Tibial artery (tissue), 4 donors: ENCODE data around the gene MOCS2.

Source experiments
- DNase-seq, 2 donors: peaks; one replicate each; pipeline ENCODE4 v3.0.0-alpha.2; 2019
- H3K27ac ChIP-seq, 2 donors: fragments of 200-600 bp; sonication (generic) in 1 of 2; 1 replicate in 1 of 2; 2 replicates in 1 of 2; pipeline ENCODE4 v1.5.1; 2018 to 2019; ENCODE audit warnings: mild to moderate bottlenecking in 1 of 2
- H3K27me3 ChIP-seq, 2 donors: fragments of 200-600 bp; sonication (generic) in 1 of 2; one replicate each; pipeline versions ENCODE4 v1.5.1 to v1.6.0; 2016 to 2019
- H3K36me3 ChIP-seq, 3 donors: fragments of 200-600 bp; sonication (generic) in 2 of 3; one replicate each; pipeline ENCODE4 v1.5.1; 2016 to 2019; ENCODE audit warnings: mild to moderate bottlenecking in 2 of 3
- H3K4me1 ChIP-seq, 4 donors: fragments of 200-600 bp; sonication (generic) in 2 of 4; 1 replicate in 3 of 4; 2 replicates in 1 of 4; pipeline ENCODE4 v1.5.1; 2016 to 2019
- H3K4me3 ChIP-seq, 2 donors: fragments of 200-600 bp; sonication (generic) in 1 of 2; 1 replicate in 1 of 2; 2 replicates in 1 of 2; pipeline ENCODE4 v1.5.1; 2018 to 2019; ENCODE audit warnings: mild to moderate bottlenecking in 2 of 2
- H3K9me3 ChIP-seq, 3 donors: fragments of 200-600 bp; sonication (generic) in 1 of 3; one replicate each; pipeline ENCODE4 v1.5.1; 2016 to 2019
- CTCF ChIP-seq, 2 experiments: fragments of 200-600 bp in 1 of 2; fragments of 450-650 bp in 1 of 2; IDR thresholded peaks; one replicate each; pipeline ENCODE4 v1.5.1; 2017 to 2019; ENCODE audit warnings: antibody characterized with exemption in 2 of 2, mild to moderate bottlenecking in 1 of 2, moderate library complexity in 1 of 2
- intact Hi-C: fragments of 100-400 bp; cut with DNase I; formaldehyde crosslinking; loops from one replicate; pipeline ENCODE4 v1.15.0; 2023; ENCODE audit warnings: low total_unique reads

MOCS2 gene

GRCh38 chr5:53076014-53076583, 33.5 kb downstream of the MOCS2 start:
- intact Hi-C loops, result no loop called here
- Histone ChIP-seq H3K4me1 (no peaks in the 10 kb centered on the region), H3K27me3 (no peaks in the 10 kb centered on the region), H3K36me3 (peaks cover 0 to 29% (median 0%) of the 10 kb centered on the region in 3 donors), H3K9me3 (no peaks in the 10 kb centered on the region), H3K27ac (no peak overlapping the region), H3K4me3 (no peak overlapping the region)
- TF ChIP-seq CTCF (IDR thresholded peaks at IDR 0.05), result no peak
- DNase-seq, result no peak

GRCh38 chr5:53073348-53073747, 36.2 kb downstream of the MOCS2 start:
- Histone ChIP-seq H3K27ac (no peak overlapping the region), H3K27me3 (no peaks in the 10 kb centered on the region), H3K36me3 (peaks cover 0 to 20% (median 0%) of the 10 kb centered on the region in 3 donors), H3K9me3 (no peaks in the 10 kb centered on the region), H3K4me3 (no peak overlapping the region), H3K4me1 (no peaks in the 10 kb centered on the region)
- DNase-seq, result no peak
- TF ChIP-seq CTCF (IDR thresholded peaks at IDR 0.05), result no peak
- intact Hi-C loops, result no loop called here

DNA sequence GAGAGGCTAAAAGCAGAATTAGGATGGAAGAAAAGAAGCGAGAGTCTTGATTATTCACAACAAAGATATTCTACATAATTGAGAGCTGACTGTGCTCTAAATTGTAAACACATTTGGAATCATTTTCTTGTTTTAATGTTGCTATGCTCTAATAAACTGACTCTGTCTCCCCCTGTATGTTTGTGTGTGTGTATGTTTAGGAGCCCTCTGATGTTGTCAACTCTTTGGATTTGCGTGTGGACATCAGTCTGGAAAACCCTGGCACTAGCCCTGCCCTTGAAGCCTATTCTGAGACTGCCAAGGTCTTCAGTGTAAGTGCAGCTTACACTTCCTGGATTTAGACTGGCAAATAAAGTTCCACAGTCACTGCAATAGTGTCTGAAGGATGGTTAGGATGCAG, 37.8 kb downstream of the MOCS2 start:
- Histone ChIP-seq H3K9me3 (no peaks in the 10 kb centered on the region), H3K36me3 (peaks cover 0 to 27% (median 0%) of the 10 kb centered on the region in 3 donors), H3K4me1 (no peaks in the 10 kb centered on the region), H3K27ac (no peak overlapping the region), H3K27me3 (no peaks in the 10 kb centered on the region), H3K4me3 (no peak overlapping the region)
- intact Hi-C loops, result no loop called here
- no peak for DNase-seq
- no peak for TF ChIP-seq CTCF (IDR thresholded peaks at IDR 0.05)

GRCh38 chr5:53071298-53071697, 38.3 kb downstream of the MOCS2 start:
- H3K9me3 ChIP-seq, result no peaks in the 10 kb centered on the region
- no peaks in the 10 kb centered on the region for H3K4me1 ChIP-seq
- H3K4me3 ChIP-seq, result no peak overlapping the region
- peaks cover 0 to 26% (median 0%) of the 10 kb centered on the region in 3 donors for H3K36me3 ChIP-seq
- no peak overlapping the region for H3K27ac ChIP-seq
- intact Hi-C loops, result no loop called here
- DNase-seq, result no peak
- H3K27me3 ChIP-seq, result no peaks in the 10 kb centered on the region
- no peak for TF ChIP-seq CTCF (IDR thresholded peaks at IDR 0.05)

- no peak overlapping the region for H3K4me3 ChIP-seq
- no peak for DNase-seq
- H3K9me3 ChIP-seq, result no peaks in the 10 kb centered on the region
- H3K36me3 ChIP-seq, result peaks cover 0 to 13% (median 0%) of the 10 kb centered on the region in 3 donors
- intact Hi-C loops, result no loop called here
- H3K27me3 ChIP-seq, result no peaks in the 10 kb centered on the region
- no peak overlapping the region for H3K27ac ChIP-seq
- no peak for TF ChIP-seq CTCF (IDR thresholded peaks at IDR 0.05)
- no peaks in the 10 kb centered on the region for H3K4me1 ChIP-seq
These were observed 39.9 kb downstream of the MOCS2 start for GRCh38 chr5:53069626-53070025.
